ENCODE data around the gene LAMC1. TPM values are rescaled to one million over a fixed set of nuclear protein-coding genes. Genes with fewer than 3 reads are reported as not detected.

The LAMC1 gene
- total RNA-seq, 2 experiments from 2014 or later: not detected

GRCh38 chr1:183188240-183188639 lies 165.0 kb downstream of the LAMC1 start:
- DNase-seq (no peak), ATAC-seq (ENCODE audit: poor library complexity) (no peak)
- H3K27me3 Mint-ChIP-seq: peaks cover 51% of the 10 kb centered on the region
- no peaks in the 10 kb centered on the region for H3K4me1 Mint-ChIP-seq (ENCODE audit: low read depth)
- no peak overlapping the region for H3K27ac Mint-ChIP-seq
- H3K9me3 Mint-ChIP-seq: no peaks in the 10 kb centered on the region
- ChIA-PET CTCF (no interaction called here), POLR2A (no interaction called here)
- no peak for TF ChIP-seq CTCF (IDR thresholded peaks at IDR 0.05)
- no peak overlapping the region for H3K4me3 Mint-ChIP-seq
- Histone ChIP-seq H3K36me3 (ENCODE audit: insufficient read depth, low read length) (no peaks in the 10 kb centered on the region), H3K27ac (ENCODE audit: low read depth in 1 of 2, low read length in 2 of 2) (no peak overlapping the region), H3K4me1 (ENCODE audit: insufficient read depth, low read length) (peaks cover 5% of the 10 kb centered on the region), H3K27me3 (ENCODE audit: control insufficient read depth in 1 of 2, insufficient read depth in 2 of 2, low read length in 2 of 2) (peaks cover 14 to 30% of the 10 kb centered on the region in 2 experiments), H3K4me3 (ENCODE audit: low read length) (no peak overlapping the region), H3K9me3 (ENCODE audit: control insufficient read depth in 1 of 2, insufficient read depth in 1 of 2, low read length in 2 of 2) (peaks cover 0 to 9% of the 10 kb centered on the region in 2 experiments)
- no peaks in the 10 kb centered on the region for H3K36me3 Mint-ChIP-seq (ENCODE audit: low read depth)
- intact Hi-C loops (cut with DNase I, micrococcal nuclease): no loop called here

- Histone ChIP-seq H3K4me1 (ENCODE audit: insufficient read depth, low read length) (peaks cover 5% of the 10 kb centered on the region), H3K36me3 (ENCODE audit: insufficient read depth, low read length) (no peaks in the 10 kb centered on the region), H3K27me3 (ENCODE audit: control insufficient read depth in 1 of 2, insufficient read depth in 2 of 2, low read length in 2 of 2) (peaks cover 3 to 9% of the 10 kb centered on the region in 2 experiments), H3K9me3 (ENCODE audit: control insufficient read depth in 1 of 2, insufficient read depth in 1 of 2, low read length in 2 of 2) (no peaks in the 10 kb centered on the region), H3K27ac (ENCODE audit: low read depth in 1 of 2, low read length in 2 of 2) (no peak overlapping the region), H3K4me3 (ENCODE audit: low read length) (no peak overlapping the region)
- Mint-ChIP-seq H3K27ac (no peak overlapping the region), H3K4me1 (ENCODE audit: low read depth) (peaks cover 14% of the 10 kb centered on the region), H3K9me3 (no peaks in the 10 kb centered on the region), H3K4me3 (no peak overlapping the region), H3K27me3 (peaks cover 26% of the 10 kb centered on the region), H3K36me3 (ENCODE audit: low read depth) (no peaks in the 10 kb centered on the region)
- no peak for TF ChIP-seq CTCF (IDR thresholded peaks at IDR 0.05)
- POLR2A ChIA-PET: no interaction called here
- CTCF ChIA-PET: no interaction called here
- no peak for ATAC-seq (ENCODE audit: poor library complexity)
- DNase-seq: no peak
- intact Hi-C loops (cut with DNase I, micrococcal nuclease): no loop called here
Measured at GRCh38 chr1:183191833-183192232, 168.6 kb downstream of the LAMC1 start.

GRCh38 chr1:183193963-183194525 lies 170.8 kb downstream of the LAMC1 start:
- POLR2A ChIA-PET: no interaction called here

More at GRCh38 chr1:183193963-183194525, 170.8 kb downstream of the LAMC1 start:
- H3K27ac Mint-ChIP-seq: no peak overlapping the region
- no peaks in the 10 kb centered on the region for H3K36me3 ChIP-seq (ENCODE audit: insufficient read depth, low read length)
- peaks cover 14% of the 10 kb centered on the region for H3K4me1 Mint-ChIP-seq (ENCODE audit: low read depth)
- no peak for DNase-seq
- H3K27ac ChIP-seq (ENCODE audit: low read depth in 1 of 2, low read length in 2 of 2): no peak overlapping the region
- no peaks in the 10 kb centered on the region for H3K9me3 Mint-ChIP-seq
- intact Hi-C loops (cut with DNase I, micrococcal nuclease): no loop called here
- H3K4me1 ChIP-seq (ENCODE audit: insufficient read depth, low read length): peaks cover 5% of the 10 kb centered on the region
- H3K36me3 Mint-ChIP-seq (ENCODE audit: low read depth): no peaks in the 10 kb centered on the region
- CTCF ChIA-PET: no interaction called here
- no peaks in the 10 kb centered on the region for H3K9me3 ChIP-seq (ENCODE audit: control insufficient read depth in 1 of 2, insufficient read depth in 1 of 2, low read length in 2 of 2)
- no peak for ATAC-seq (ENCODE audit: poor library complexity)
- H3K4me3 ChIP-seq (ENCODE audit: low read length): no peak overlapping the region
- peaks cover 17% of the 10 kb centered on the region for H3K27me3 Mint-ChIP-seq
- TF ChIP-seq CTCF (IDR thresholded peaks at IDR 0.05): no peak
- no peak overlapping the region for H3K4me3 Mint-ChIP-seq
- H3K27me3 ChIP-seq (ENCODE audit: control insufficient read depth in 1 of 2, insufficient read depth in 2 of 2, low read length in 2 of 2): no peaks in the 10 kb centered on the region

Measured in CD4-positive, alpha-beta T cell (primary cell).